ENCODE results near the gene HSBP1.

HSBP1 gene

GRCh38 chr16:83806731-83807130, 1.0 kb upstream of the HSBP1 start:
- no peak overlapping the region for H3K9ac ChIP-seq (ENCODE audit: low read length)
- no peaks in the 10 kb centered on the region for H3K36me3 ChIP-seq (ENCODE audit: control insufficient read depth, insufficient read depth, low read length)
- no peaks in the 10 kb centered on the region for H3K27me3 ChIP-seq (ENCODE audit: control insufficient read depth, insufficient read depth, low read length)
- H3K27ac ChIP-seq (ENCODE audit: low read depth, low read length), result no peak overlapping the region
- no peak overlapping the region for H3K4me3 ChIP-seq (ENCODE audit: low read length)
- peaks cover 12% of the 10 kb centered on the region for H3K4me1 ChIP-seq (ENCODE audit: control insufficient read depth, insufficient read depth, low read length)

GRCh38 chr16:83807327-83807709, 460 bp upstream of the HSBP1 start:
- H3K36me3 ChIP-seq (ENCODE audit: control insufficient read depth, insufficient read depth, low read length), result no peaks in the 10 kb centered on the region
- no peaks in the 10 kb centered on the region for H3K27me3 ChIP-seq (ENCODE audit: control insufficient read depth, insufficient read depth, low read length)
- H3K27ac ChIP-seq (ENCODE audit: low read depth, low read length), result peak overlapping the region; percentile 35
- H3K9ac ChIP-seq (ENCODE audit: low read length), result no peak overlapping the region
- H3K4me1 ChIP-seq (ENCODE audit: control insufficient read depth, insufficient read depth, low read length), result peaks cover 12% of the 10 kb centered on the region
- H3K4me3 ChIP-seq (ENCODE audit: low read length), result peak overlapping the region; percentile 55

- Histone ChIP-seq H3K9ac (ENCODE audit: low read length) (no peak overlapping the region), H3K27ac (ENCODE audit: low read depth, low read length) (peak overlapping the region; percentile 35), H3K36me3 (ENCODE audit: control insufficient read depth, insufficient read depth, low read length) (no peaks in the 10 kb centered on the region), H3K4me1 (ENCODE audit: control insufficient read depth, insufficient read depth, low read length) (peaks cover 13% of the 10 kb centered on the region), H3K4me3 (ENCODE audit: low read length) (peak overlapping the region; percentile 86), H3K27me3 (ENCODE audit: control insufficient read depth, insufficient read depth, low read length) (no peaks in the 10 kb centered on the region)
These were observed 816 bp downstream of the HSBP1 start for GRCh38 chr16:83808573-83809014.

- Histone ChIP-seq H3K36me3 (ENCODE audit: control insufficient read depth, insufficient read depth, low read length) (no peaks in the 10 kb centered on the region), H3K4me1 (ENCODE audit: control insufficient read depth, insufficient read depth, low read length) (peaks cover 18% of the 10 kb centered on the region), H3K27me3 (ENCODE audit: control insufficient read depth, insufficient read depth, low read length) (no peaks in the 10 kb centered on the region), H3K9ac (ENCODE audit: low read length) (no peak overlapping the region), H3K4me3 (ENCODE audit: low read length) (peak overlapping the region; percentile 86), H3K27ac (ENCODE audit: low read depth, low read length) (no peak overlapping the region)
These were observed 1.3 kb downstream of the HSBP1 start for GRCh38 chr16:83809092-83809491.

- H3K4me3 ChIP-seq (ENCODE audit: low read length), result no peak overlapping the region
- H3K9ac ChIP-seq (ENCODE audit: low read length), result no peak overlapping the region
- H3K4me1 ChIP-seq (ENCODE audit: control insufficient read depth, insufficient read depth, low read length), result peaks cover 26% of the 10 kb centered on the region
These were observed 3.1 kb downstream of the HSBP1 start for GRCh38 chr16:83810901-83811300.

GRCh38 chr16:83813823-83814658, 6.3 kb downstream of the HSBP1 start:
- H3K27me3 ChIP-seq (ENCODE audit: control insufficient read depth, insufficient read depth, low read length), result no peaks in the 10 kb centered on the region
- H3K27ac ChIP-seq (ENCODE audit: low read depth, low read length), result peak overlapping the region; percentile 82
- peak overlapping the region; percentile 57 for H3K4me3 ChIP-seq (ENCODE audit: low read length)
- H3K9ac ChIP-seq (ENCODE audit: low read length), result no peak overlapping the region
- peaks cover 32% of the 10 kb centered on the region for H3K4me1 ChIP-seq (ENCODE audit: control insufficient read depth, insufficient read depth, low read length)
- H3K36me3 ChIP-seq (ENCODE audit: control insufficient read depth, insufficient read depth, low read length), result no peaks in the 10 kb centered on the region

More at GRCh38 chr16:83810901-83811300, 3.1 kb downstream of the HSBP1 start:
- Histone ChIP-seq H3K27ac (ENCODE audit: low read depth, low read length) (no peak overlapping the region), H3K27me3 (ENCODE audit: control insufficient read depth, insufficient read depth, low read length) (no peaks in the 10 kb centered on the region), H3K36me3 (ENCODE audit: control insufficient read depth, insufficient read depth, low read length) (no peaks in the 10 kb centered on the region)

GRCh38 chr16:83814659-83814985, 6.8 kb downstream of the HSBP1 start:
- Histone ChIP-seq H3K4me3 (ENCODE audit: low read length) (peak overlapping the region; percentile 57), H3K4me1 (ENCODE audit: control insufficient read depth, insufficient read depth, low read length) (peaks cover 32% of the 10 kb centered on the region), H3K27me3 (ENCODE audit: control insufficient read depth, insufficient read depth, low read length) (no peaks in the 10 kb centered on the region), H3K36me3 (ENCODE audit: control insufficient read depth, insufficient read depth, low read length) (no peaks in the 10 kb centered on the region), H3K27ac (ENCODE audit: low read depth, low read length) (peak overlapping the region; percentile 82), H3K9ac (ENCODE audit: low read length) (no peak overlapping the region)

GRCh38 chr16:83817022-83817421, 9.2 kb downstream of the HSBP1 start:
- no peaks in the 10 kb centered on the region for H3K27me3 ChIP-seq (ENCODE audit: control insufficient read depth, insufficient read depth, low read length)
- peaks cover 24% of the 10 kb centered on the region for H3K4me1 ChIP-seq (ENCODE audit: control insufficient read depth, insufficient read depth, low read length)
- H3K4me3 ChIP-seq (ENCODE audit: low read length), result no peak overlapping the region
- no peaks in the 10 kb centered on the region for H3K36me3 ChIP-seq (ENCODE audit: control insufficient read depth, insufficient read depth, low read length)
- no peak overlapping the region for H3K27ac ChIP-seq (ENCODE audit: low read depth, low read length)
- no peak overlapping the region for H3K9ac ChIP-seq (ENCODE audit: low read length)

GRCh38 chr16:83818276-83818675, 10.5 kb downstream of the HSBP1 start:
- no peak overlapping the region for H3K9ac ChIP-seq (ENCODE audit: low read length)
- H3K27ac ChIP-seq (ENCODE audit: low read depth, low read length), result peak overlapping the region; percentile 27
- no peak overlapping the region for H3K4me3 ChIP-seq (ENCODE audit: low read length)
- peaks cover 24% of the 10 kb centered on the region for H3K4me1 ChIP-seq (ENCODE audit: control insufficient read depth, insufficient read depth, low read length)
- H3K36me3 ChIP-seq (ENCODE audit: control insufficient read depth, insufficient read depth, low read length), result no peaks in the 10 kb centered on the region
- H3K27me3 ChIP-seq (ENCODE audit: control insufficient read depth, insufficient read depth, low read length), result no peaks in the 10 kb centered on the region

GRCh38 chr16:83819361-83819760, 11.6 kb downstream of the HSBP1 start:
- Histone ChIP-seq H3K27ac (ENCODE audit: low read depth, low read length) (no peak overlapping the region), H3K4me3 (ENCODE audit: low read length) (no peak overlapping the region), H3K27me3 (ENCODE audit: control insufficient read depth, insufficient read depth, low read length) (no peaks in the 10 kb centered on the region), H3K9ac (ENCODE audit: low read length) (no peak overlapping the region), H3K4me1 (ENCODE audit: control insufficient read depth, insufficient read depth, low read length) (peaks cover 17% of the 10 kb centered on the region), H3K36me3 (ENCODE audit: control insufficient read depth, insufficient read depth, low read length) (no peaks in the 10 kb centered on the region)

GRCh38 chr16:83826146-83826913, 18.6 kb downstream of the HSBP1 start:
- Histone ChIP-seq H3K4me3 (ENCODE audit: low read length) (no peak overlapping the region), H3K27ac (ENCODE audit: low read depth, low read length) (no peak overlapping the region), H3K36me3 (ENCODE audit: control insufficient read depth, insufficient read depth, low read length) (no peaks in the 10 kb centered on the region), H3K4me1 (ENCODE audit: control insufficient read depth, insufficient read depth, low read length) (no peaks in the 10 kb centered on the region), H3K9ac (ENCODE audit: low read length) (no peak overlapping the region), H3K27me3 (ENCODE audit: control insufficient read depth, insufficient read depth, low read length) (no peaks in the 10 kb centered on the region)

GRCh38 chr16:83830091-83830768, 22.5 kb downstream of the HSBP1 start:
- Histone ChIP-seq H3K4me3 (ENCODE audit: low read length) (no peak overlapping the region), H3K4me1 (ENCODE audit: control insufficient read depth, insufficient read depth, low read length) (no peaks in the 10 kb centered on the region), H3K27me3 (ENCODE audit: control insufficient read depth, insufficient read depth, low read length) (no peaks in the 10 kb centered on the region), H3K27ac (ENCODE audit: low read depth, low read length) (no peak overlapping the region), H3K36me3 (ENCODE audit: control insufficient read depth, insufficient read depth, low read length) (no peaks in the 10 kb centered on the region), H3K9ac (ENCODE audit: low read length) (no peak overlapping the region)
